GM12874 (cell line): ENCODE measurements around the gene GLIPR1L1.

Source experiments
- CTCF ChIP-seq: IDR thresholded peaks from 2 replicates; pipeline ENCODE4 v1.5.1; 2011; ENCODE audit warnings: low read depth, mild to moderate bottlenecking, control low read depth, low read length, moderate library complexity; ENCODE audit not compliant: insufficient read depth

Gene GLIPR1L1

GRCh38 chr12:75302781-75303180 is 31.7 kb upstream of the GLIPR1L1 start:
- TF ChIP-seq CTCF = no peak

GRCh38 chr12:75305412-75306332 is 28.8 kb upstream of the GLIPR1L1 start:
- no peak for TF ChIP-seq CTCF

- no peak for TF ChIP-seq CTCF
Measured at GRCh38 chr12:75308279-75308678, 26.2 kb upstream of the GLIPR1L1 start.

GRCh38 chr12:75311369-75311768 is 23.1 kb upstream of the GLIPR1L1 start:
- no peak for TF ChIP-seq CTCF

GRCh38 chr12:75315518-75315917 is 19.0 kb upstream of the GLIPR1L1 start:
- no peak for TF ChIP-seq CTCF

GRCh38 chr12:75317784-75318183 is 16.7 kb upstream of the GLIPR1L1 start:
- no peak for TF ChIP-seq CTCF

- no peak for TF ChIP-seq CTCF
Measured at GRCh38 chr12:75322464-75322863, 12.0 kb upstream of the GLIPR1L1 start.
